IgD-negative memory B cell (primary cell): ENCODE results near the gene IER3. TPM values are rescaled to one million over a fixed set of nuclear protein-coding genes. Genes with fewer than 3 reads are reported as not detected.
"Not testable (repeated sequence)": the region's sequence is repeated elsewhere in the genome, so short reads cannot be mapped to it uniquely, and the experiment has no call there.

Source experiments
- H3K27ac Mint-ChIP-seq, 3 donors: one replicate each; pipeline ENCODE4 v1.8.0; 2020 to 2022; ENCODE audit warnings: mild to moderate bottlenecking in 3 of 3, mixed read lengths in 3 of 3, moderate library complexity in 1 of 3
- H3K27me3 Mint-ChIP-seq: one replicate; pipeline ENCODE4 v1.8.0; 2021; ENCODE audit warnings: mixed read lengths
- H3K36me3 Mint-ChIP-seq: one replicate; pipeline ENCODE4 v1.8.0; 2020; ENCODE audit warnings: mild to moderate bottlenecking, mixed read lengths
- H3K4me1 Mint-ChIP-seq, 3 donors: one replicate each; pipeline ENCODE4 v1.8.0; 2020 to 2022; ENCODE audit warnings: mixed read lengths in 3 of 3, mild to moderate bottlenecking in 1 of 3
- H3K4me3 Mint-ChIP-seq, 4 donors: one replicate each; pipeline ENCODE4 v1.8.0; 2020 to 2022; ENCODE audit warnings: mild to moderate bottlenecking in 4 of 4, mixed read lengths in 4 of 4, moderate library complexity in 3 of 4
- H3K9me3 Mint-ChIP-seq, 3 donors: one replicate each; pipeline ENCODE4 v1.8.0; 2020 to 2021; ENCODE audit warnings: mixed read lengths in 3 of 3, mild to moderate bottlenecking in 1 of 3
- polyA plus RNA-seq: library from polyadenylated mRNA; unstranded; fragments of 300-500 nt; fragmentation: Illumina TruSeq; gene quantifications from one replicate; pipeline ENCODE4 v1.2.3, GENCODE V29; 2021

IER3 gene
- polyA plus RNA-seq, 1 donor from 2014 or later: 0.73 TPM

- Mint-ChIP-seq H3K9me3 (no peaks in the 10 kb centered on the region), H3K27ac (peak overlapping the region in 1 of 3 donors; percentile 98), H3K4me1 (peaks cover 25 to 38% (median 34%) of the 10 kb centered on the region in 3 donors), H3K27me3 (no peaks in the 10 kb centered on the region), H3K4me3 (no peak overlapping the region), H3K36me3 (peaks cover 3% of the 10 kb centered on the region)
These were observed 18.4 kb downstream of the IER3 start for GRCh38 chr6:30725713-30726505.

GRCh38 chr6:30724906-30725667 lies 19.3 kb downstream of the IER3 start:
- H3K27me3 Mint-ChIP-seq: no peaks in the 10 kb centered on the region
- peaks cover 20 to 39% (median 25%) of the 10 kb centered on the region in 3 donors for H3K4me1 Mint-ChIP-seq
- H3K27ac Mint-ChIP-seq: peak overlapping the region; percentile 72 to 98 (median 86)
- H3K9me3 Mint-ChIP-seq: no peaks in the 10 kb centered on the region
- peaks cover 3% of the 10 kb centered on the region for H3K36me3 Mint-ChIP-seq
- H3K4me3 Mint-ChIP-seq: peak overlapping the region in 2 of 4 donors; percentile 28 to 41

DNA sequence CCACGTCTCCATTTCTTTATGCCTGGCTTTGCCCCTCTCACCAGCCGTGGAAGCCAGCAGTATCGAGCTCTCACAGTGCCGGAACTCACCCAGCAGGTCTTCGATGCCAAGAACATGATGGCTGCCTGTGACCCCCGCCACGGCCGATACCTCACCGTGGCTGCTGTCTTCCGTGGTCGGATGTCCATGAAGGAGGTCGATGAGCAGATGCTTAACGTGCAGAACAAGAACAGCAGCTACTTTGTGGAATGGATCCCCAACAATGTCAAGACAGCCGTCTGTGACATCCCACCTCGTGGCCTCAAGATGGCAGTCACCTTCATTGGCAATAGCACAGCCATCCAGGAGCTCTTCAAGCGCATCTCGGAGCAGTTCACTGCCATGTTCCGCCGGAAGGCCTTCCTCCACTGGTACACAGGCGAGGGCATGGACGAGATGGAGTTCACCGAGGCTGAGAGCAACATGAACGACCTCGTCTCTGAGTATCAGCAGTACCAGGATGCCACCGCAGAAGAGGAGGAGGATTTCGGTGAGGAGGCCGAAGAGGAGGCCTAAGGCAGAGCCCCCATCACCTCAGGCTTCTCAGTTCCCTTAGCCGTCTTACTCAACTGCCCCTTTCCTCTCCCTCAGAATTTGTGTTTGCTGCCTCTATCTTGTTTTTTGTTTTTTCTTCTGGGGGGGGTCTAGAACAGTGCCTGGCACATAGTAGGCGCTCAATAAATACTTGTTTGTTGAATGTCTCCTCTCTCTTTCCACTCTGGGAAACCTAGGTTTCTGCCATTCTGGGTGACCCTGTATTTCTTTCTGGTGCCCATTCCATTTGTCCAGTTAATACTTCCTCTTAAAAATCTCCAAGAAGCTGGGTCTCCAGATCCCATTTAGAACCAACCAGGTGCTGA lies 20.3 kb downstream of the IER3 start:
- Mint-ChIP-seq H3K4me3 (peak overlapping the region in 3 of 4 donors; percentile 70 to 96 (median 74)), H3K27ac (peak overlapping the region in 2 of 3 donors; percentile 92 to 98), H3K4me1 (peaks cover 24 to 44% (median 33%) of the 10 kb centered on the region in 3 donors)
- not testable (repeated sequence) for H3K36me3 Mint-ChIP-seq, H3K27me3 Mint-ChIP-seq, H3K9me3 Mint-ChIP-seq

- Mint-ChIP-seq H3K4me3 (peak overlapping the region in 2 of 4 donors; percentile 96 to 99), H3K4me1 (peaks cover 24 to 44% (median 34%) of the 10 kb centered on the region in 3 donors), H3K27ac (peak overlapping the region; percentile 94 to 98 (median 98))
- not testable (repeated sequence) for H3K9me3 Mint-ChIP-seq, H3K27me3 Mint-ChIP-seq, H3K36me3 Mint-ChIP-seq
These were observed 21.0 kb downstream of the IER3 start for GRCh38 chr6:30723159-30723842.

DNA sequence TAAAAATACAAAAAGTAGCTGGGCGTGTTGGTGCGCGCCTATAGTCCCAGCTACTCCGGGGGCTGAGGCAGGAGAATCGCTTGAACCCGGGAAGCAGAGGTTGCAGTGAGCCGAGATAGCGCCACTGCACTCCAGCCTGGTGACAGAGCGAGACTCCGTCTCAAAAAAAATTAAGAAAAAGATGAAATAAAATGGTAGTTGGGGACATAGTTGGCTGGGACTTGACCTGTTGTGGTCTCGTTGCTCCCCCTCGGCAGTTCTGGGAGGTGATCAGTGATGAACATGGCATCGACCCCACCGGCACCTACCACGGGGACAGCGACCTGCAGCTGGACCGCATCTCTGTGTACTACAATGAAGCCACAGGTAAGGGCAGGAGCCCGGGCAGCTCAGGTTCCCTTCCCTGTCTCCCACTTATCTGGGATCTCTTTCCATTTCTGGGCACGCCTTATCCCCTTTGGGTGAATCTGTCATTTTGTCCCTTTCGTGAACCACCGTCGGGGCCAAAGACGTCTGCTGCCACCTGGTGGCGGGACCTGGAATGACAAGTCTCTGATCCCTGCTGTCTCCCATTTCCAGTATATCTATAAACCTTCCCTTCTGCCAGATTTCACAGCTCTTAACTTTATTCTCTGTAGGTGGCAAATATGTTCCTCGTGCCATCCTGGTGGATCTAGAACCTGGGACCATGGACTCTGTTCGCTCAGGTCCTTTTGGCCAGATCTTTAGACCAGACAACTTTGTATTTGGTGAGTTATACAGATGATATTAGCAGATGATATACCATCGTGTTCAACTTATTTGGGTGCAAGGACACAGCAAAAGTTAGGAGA lies 21.9 kb downstream of the IER3 start:
- Mint-ChIP-seq H3K9me3 (no peaks in the 10 kb centered on the region), H3K36me3 (peaks cover 3% of the 10 kb centered on the region), H3K27me3 (no peaks in the 10 kb centered on the region), H3K4me3 (peak overlapping the region; percentile 96 to 100 (median 98)), H3K4me1 (peaks cover 23 to 47% (median 37%) of the 10 kb centered on the region in 3 donors), H3K27ac (peak overlapping the region; percentile 94 to 98 (median 98))

GRCh38 chr6:30722025-30722279 lies 22.4 kb downstream of the IER3 start:
- H3K9me3 Mint-ChIP-seq, H3K36me3 Mint-ChIP-seq, H3K27me3 Mint-ChIP-seq: not testable (repeated sequence)
- H3K4me1 Mint-ChIP-seq: peaks cover 28 to 52% (median 40%) of the 10 kb centered on the region in 3 donors
- H3K27ac Mint-ChIP-seq: peak overlapping the region; percentile 94 to 98 (median 98)
- H3K4me3 Mint-ChIP-seq: peak overlapping the region; percentile 96 to 100 (median 98)

- peaks cover 3% of the 10 kb centered on the region for H3K36me3 Mint-ChIP-seq
- H3K27me3 Mint-ChIP-seq: no peaks in the 10 kb centered on the region
These were observed 22.9 kb downstream of the IER3 start for GRCh38 chr6:30721198-30722024.

GRCh38 chr6:30720738-30721197 lies 23.6 kb downstream of the IER3 start:
- Mint-ChIP-seq H3K4me3 (peak overlapping the region; percentile 96 to 100 (median 98)), H3K36me3 (peaks cover 5% of the 10 kb centered on the region), H3K9me3 (no peaks in the 10 kb centered on the region), H3K27ac (peak overlapping the region; percentile 96 to 98 (median 98)), H3K27me3 (no peaks in the 10 kb centered on the region), H3K4me1 (peaks cover 37 to 55% (median 50%) of the 10 kb centered on the region in 3 donors)

More at GRCh38 chr6:30721198-30722024, 22.9 kb downstream of the IER3 start:
- H3K4me1 Mint-ChIP-seq: peaks cover 31 to 53% (median 46%) of the 10 kb centered on the region in 3 donors
- peak overlapping the region; percentile 96 to 98 (median 98) for H3K27ac Mint-ChIP-seq
- no peaks in the 10 kb centered on the region for H3K9me3 Mint-ChIP-seq
- H3K4me3 Mint-ChIP-seq: peak overlapping the region; percentile 96 to 100 (median 98)

- Mint-ChIP-seq H3K27me3 (no peaks in the 10 kb centered on the region), H3K27ac (peak within 1 kb of the TSS; percentile 96 to 98 (median 98)), H3K36me3 (peaks cover 2% of the 10 kb centered on the region), H3K4me3 (peak within 1 kb of the TSS; percentile 96 to 100 (median 98)), H3K9me3 (no peaks in the 10 kb centered on the region), H3K4me1 (peaks cover 36 to 48% (median 48%) of the 10 kb centered on the region in 3 donors)
These were observed 24.3 kb downstream of the IER3 start, which contains the start of gene TUBB for GRCh38 chr6:30719791-30720737. Gene TUBB, plus strand, starts transcription at chr6:30720352. Its CDS starts 155 bp downstream, at chr6:30720507.

DNA sequence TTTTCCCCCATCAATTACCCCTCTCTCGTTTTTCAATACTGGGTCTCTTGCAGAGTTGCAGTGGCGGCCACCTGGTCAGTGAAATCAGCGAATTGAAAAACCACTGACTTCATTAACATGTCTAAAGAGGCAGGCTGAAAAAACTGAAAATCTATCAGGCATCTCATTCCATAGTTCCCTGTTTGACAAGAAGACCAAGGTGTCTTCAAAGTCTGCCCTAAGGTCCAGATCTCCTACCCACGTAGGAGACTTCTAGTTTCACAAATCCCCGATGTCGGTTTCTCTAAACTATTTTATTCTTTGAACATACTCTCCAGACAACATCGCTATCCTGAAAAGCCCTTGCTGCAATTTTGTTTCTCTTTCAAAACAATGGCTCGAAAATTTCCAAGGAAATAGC lies 25.0 kb downstream of the IER3 start:
- Mint-ChIP-seq H3K4me3 (peak overlapping the region; percentile 96 to 100 (median 98)), H3K27ac (peak overlapping the region; percentile 96 to 98 (median 98)), H3K4me1 (peaks cover 34 to 48% (median 42%) of the 10 kb centered on the region in 3 donors), H3K9me3 (no peaks in the 10 kb centered on the region), H3K36me3 (peaks cover 6% of the 10 kb centered on the region), H3K27me3 (no peaks in the 10 kb centered on the region)

DNA sequence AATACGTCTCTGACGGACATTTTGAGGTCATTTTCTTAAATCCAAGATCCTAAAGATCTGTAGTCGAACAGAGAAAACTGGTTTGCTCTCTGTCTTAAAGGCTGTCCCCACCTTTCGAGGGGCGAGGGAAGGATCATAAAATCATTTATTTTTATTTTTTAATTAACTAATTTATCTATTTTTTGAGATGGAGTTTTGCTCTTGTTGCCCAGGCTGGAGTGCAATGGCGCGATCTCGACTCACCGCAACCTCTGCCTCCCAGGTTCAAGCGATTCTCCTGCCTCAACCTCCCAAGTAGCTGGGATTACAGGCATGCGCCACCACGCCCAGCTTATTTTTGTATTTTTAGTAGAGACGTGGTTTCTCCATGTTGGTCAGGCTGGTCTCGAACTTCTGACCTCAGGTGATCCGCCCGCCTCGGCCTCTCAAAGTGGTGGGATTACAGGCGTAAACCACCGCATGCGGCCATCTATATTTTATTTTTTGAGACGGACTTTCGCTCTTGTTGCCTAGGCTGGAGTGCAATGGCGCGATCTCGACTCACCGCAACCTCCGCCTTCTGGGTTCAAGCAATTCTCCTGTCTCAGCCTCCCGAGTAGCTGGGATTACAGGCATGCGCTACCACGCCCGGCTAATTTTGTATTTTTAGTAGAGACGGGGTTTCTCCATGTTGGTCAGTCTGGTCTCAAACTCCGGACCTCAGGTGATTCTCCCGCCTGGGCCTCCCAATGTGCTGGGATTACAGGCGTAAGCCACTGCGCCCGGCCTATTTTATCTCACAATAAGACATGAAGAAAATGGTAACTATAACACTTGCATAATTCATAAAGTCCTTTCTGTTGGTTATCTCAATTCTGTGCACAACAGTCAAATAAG lies 26.3 kb downstream of the IER3 start:
- H3K4me3 Mint-ChIP-seq: peak overlapping the region; percentile 96 to 99 (median 98)
- H3K4me1 Mint-ChIP-seq: peaks cover 34 to 42% (median 36%) of the 10 kb centered on the region in 3 donors
- H3K9me3 Mint-ChIP-seq, H3K27me3 Mint-ChIP-seq, H3K36me3 Mint-ChIP-seq: not testable (repeated sequence)
- peak overlapping the region; percentile 93 to 99 (median 98) for H3K27ac Mint-ChIP-seq
